NCI-H774 (cell line): ENCODE measurements around the gene GUCY1A1.
A peak's percentile ranks its signal among the peaks of the same experiment; 100 is the strongest.

ENCODE experiments used
- DNase-seq: peaks from one replicate; lab custom pipeline; 2025; lab: John Stamatoyannopoulos, UW

Gene GUCY1A1

GRCh38 chr4:155693015-155693663, 26.5 kb downstream of the GUCY1A1 start:
- DNase-seq: peak; percentile 1

GRCh38 chr4:155694100-155694785, 27.6 kb downstream of the GUCY1A1 start:
- no peak for DNase-seq

GRCh38 chr4:155696226-155696625, 29.6 kb downstream of the GUCY1A1 start:
- DNase-seq: no peak

GRCh38 chr4:155696726-155697125, 30.1 kb downstream of the GUCY1A1 start:
- no peak for DNase-seq

- DNase-seq: no peak
These were observed 35.2 kb downstream of the GUCY1A1 start for GRCh38 chr4:155701827-155702226.

DNA sequence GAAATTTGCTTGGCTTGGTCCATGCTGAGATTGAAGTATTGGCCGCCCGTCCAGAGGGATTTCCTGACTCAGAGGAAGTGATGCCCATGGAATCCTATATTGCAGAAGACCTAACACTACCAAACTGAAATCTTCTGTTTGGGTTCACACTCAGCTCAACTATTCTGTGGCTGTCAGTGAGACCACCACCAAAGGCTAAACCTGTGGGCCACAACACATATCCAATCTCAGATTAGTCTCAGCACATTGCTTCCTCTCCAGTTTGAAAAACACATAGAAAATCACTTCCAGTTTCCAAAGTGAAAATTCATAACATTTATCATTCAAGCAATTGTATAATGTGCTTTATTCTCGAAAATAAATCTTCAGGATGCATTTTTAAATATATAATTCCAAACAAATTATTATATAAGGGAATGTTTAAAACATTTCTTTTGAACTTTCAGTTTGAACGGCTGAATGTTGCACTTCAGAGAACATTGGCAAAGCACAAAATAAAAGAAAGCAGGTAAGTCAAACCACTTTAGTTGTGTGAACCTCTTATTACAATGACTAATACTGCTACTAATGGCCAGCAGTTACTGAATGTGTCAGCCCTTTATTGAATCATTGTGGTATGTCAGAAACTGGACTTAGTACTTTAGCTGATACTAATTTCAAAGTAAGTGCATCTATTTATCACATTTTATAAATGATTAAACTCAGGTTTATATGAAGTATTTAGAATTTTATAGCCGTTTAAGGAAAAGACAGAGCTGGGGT, 37.0 kb downstream of the GUCY1A1 start:
- DNase-seq: no peak

GRCh38 chr4:155704841-155705404, 38.3 kb downstream of the GUCY1A1 start:
- DNase-seq: no peak

DNA sequence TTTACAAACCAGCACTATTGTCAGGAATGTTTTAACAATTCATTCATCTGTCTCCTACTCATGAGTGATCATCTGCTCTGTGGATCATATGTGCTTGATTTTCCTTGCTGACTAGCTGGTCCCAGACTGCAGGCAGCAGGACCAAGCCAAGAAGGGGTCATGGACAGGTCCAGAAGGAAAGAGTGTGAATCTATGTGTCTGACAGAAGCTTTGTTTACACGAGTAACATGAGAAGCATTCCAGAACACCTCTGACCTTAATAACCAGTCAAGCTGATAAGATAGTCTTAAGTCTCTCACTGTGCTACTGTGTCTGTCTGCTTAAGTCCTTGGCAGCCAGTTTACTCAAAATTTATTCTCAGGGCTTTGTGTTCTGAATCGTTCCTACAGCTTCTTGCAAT, 39.0 kb downstream of the GUCY1A1 start:
- no peak for DNase-seq

GRCh38 chr4:155706147-155706546, 39.5 kb downstream of the GUCY1A1 start:
- no peak for DNase-seq

DNA sequence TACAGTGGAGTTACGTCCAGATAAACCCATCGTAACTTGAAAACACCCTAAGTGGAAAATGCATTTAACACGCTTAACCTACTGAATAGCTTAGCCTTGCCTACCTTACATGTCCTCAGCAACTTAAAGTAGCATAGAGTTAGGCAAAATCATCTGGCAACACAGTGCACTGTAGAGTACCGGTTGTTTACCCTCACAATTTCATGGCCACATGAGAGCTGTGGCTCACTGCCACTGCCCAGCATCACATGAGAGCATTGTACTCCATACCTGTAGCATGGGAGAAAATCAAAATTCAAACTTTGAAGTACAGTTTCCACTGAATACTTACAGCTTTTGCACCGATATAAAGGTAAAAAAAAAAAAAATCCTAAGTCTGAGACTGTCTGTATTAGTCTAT, 40.6 kb downstream of the GUCY1A1 start:
- no peak for DNase-seq

GRCh38 chr4:155708782-155709181, 42.1 kb downstream of the GUCY1A1 start:
- no peak for DNase-seq

- DNase-seq: no peak
These were observed 43.3 kb downstream of the GUCY1A1 start for GRCh38 chr4:155709918-155710317.

DNA sequence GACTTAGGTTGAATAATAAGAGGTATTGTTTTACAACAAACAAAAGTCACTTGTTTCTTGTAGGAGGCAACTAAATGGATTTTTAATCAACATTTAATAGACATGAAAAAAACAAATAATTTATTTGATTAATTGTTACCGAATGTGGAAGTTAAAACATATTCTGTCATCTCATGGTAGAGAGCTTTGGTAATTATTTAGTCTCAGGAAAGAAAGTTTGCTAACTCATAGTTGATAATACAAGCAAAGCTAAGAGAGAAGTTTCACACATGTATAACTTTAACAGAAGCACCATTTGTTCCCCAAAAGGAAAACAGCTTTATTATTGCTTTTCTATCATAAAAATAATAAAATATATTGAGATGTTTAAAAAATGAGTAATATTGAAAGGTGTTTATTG, 44.9 kb downstream of the GUCY1A1 start:
- DNase-seq: no peak

DNA sequence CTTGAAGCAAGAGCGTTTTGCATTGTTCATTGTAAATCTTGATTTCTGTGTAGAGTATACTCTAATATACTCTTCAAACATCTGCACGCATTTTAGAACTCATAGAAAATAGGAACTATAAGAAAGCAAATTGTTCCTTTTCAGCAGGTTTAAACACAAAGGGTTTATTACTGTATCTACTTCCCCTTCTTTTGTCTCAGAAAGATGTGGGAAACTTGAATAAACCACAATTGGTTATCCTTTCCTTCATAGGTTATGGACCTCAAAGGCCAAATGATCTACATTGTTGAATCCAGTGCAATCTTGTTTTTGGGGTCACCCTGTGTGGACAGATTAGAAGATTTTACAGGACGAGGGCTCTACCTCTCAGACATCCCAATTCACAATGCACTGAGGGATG, 46.2 kb downstream of the GUCY1A1 start:
- no peak for DNase-seq

DNA sequence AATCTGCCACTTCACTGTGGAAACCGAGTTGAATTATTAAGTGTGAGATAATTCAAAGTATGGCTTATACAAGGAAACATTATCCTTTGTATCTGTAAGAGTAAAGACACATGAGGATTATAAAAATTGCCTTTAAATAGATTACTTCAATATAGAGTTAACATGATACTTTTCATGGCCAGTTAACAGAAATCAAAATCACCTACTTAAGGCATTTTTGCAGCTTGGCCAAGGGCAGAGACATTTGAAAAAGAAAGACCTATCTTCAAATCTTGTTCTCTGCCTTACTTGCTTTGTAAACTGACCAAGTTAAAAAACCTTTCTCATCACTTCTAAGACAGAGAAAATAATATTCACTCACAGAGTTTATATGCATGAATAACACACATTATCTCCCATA, 47.3 kb downstream of the GUCY1A1 start:
- DNase-seq: no peak

DNA sequence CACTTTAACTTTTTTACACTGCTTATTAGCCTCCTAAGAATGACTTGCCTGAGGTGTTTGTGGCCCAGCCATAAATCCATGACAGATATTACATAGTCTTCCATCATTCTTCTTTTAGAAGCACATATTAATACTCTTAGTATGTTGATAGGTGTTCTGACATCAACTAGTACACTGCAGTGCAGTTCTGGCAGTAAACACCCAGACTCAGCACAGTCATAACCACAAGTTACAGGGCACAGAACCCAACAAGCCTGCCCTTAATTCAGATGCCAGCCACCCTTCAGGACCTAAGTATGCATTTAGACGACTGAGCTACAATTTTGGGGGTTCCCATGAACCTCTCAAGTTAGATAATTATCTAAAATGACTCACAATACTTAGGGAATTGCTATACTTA, 55.7 kb downstream of the GUCY1A1 start:
- no peak for DNase-seq

DNA sequence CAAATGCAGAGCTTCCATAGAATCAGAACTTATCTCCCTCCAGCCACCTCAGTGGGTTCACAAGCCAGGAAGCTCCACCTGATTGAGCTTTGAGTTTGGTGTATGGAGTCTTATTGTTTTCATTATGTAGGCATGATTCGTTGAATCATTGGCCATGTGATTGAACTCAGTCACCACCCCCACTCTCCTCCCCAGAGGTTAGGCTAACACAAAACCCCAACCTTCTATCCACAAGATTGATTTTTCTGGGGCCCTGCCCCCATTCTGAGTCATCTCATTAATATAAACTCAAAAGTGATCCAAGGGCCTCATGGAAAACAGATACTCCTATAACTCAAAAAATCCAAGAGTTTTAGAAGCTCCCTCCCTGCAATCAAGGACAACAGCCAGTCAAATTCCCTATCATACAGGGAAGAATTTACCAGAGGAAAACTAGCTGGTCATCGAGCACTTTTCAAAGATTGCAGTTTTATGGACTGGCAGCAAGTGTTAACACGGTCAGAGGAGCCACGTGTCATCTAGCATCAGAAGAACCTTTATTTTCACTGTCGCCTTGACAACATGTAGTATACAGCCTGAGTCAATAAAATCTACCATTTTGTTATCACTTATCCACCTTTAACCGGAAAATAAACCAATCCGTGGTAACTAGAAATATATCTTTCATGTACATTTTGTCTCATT, 56.3 kb downstream of the GUCY1A1 start:
- DNase-seq: no peak

GRCh38 chr4:155724731-155725130, 58.1 kb downstream of the GUCY1A1 start:
- no peak for DNase-seq

GRCh38 chr4:155734065-155734464, 67.4 kb downstream of the GUCY1A1 start:
- DNase-seq: no peak

- DNase-seq: no peak
These were observed 68.3 kb downstream of the GUCY1A1 start for GRCh38 chr4:155734951-155735350.

DNA sequence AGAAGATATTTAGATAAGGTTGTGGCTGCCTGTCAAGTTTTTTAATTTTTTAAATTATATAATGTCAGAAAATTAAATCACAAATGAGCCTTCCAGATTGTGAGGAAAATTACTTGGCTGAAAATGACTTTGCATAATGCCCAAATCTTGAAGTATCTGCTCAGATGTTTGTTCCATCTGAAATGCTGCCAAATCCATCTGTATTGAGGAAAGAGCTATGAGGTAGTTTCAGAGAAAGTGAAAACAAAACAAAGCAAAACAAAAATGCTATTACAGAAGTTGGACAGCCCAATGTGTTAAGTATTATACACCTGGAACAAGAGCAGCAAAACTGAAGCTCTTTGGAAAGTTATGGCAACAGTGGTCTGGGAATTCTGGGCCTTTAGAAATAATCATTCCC, 68.8 kb downstream of the GUCY1A1 start:
- no peak for DNase-seq

DNA sequence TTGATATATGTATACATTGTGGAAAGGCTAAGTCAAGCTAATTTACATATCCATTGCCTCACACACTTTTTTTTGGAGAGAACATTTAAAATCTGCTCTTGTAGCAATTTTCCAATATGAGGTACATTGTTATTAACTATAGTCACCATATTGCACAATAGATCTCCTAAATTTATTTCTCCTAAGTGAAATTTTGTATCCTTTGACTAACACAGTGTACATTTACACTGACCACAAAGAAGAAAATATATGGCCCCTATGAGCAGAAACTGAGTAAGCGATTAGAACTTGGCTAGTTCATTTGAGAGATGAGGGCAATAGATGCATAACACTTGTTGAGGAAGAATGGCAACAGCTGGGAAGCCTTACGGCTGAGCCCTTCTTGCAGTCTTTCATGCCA, 71.9 kb downstream of the GUCY1A1 start:
- no peak for DNase-seq
